ENCODE measurements around the gene MEIS2. TPM values are rescaled to one million over a fixed set of nuclear protein-coding genes. Genes with fewer than 3 reads are reported as not detected.

Gene MEIS2
- total and polyA plus RNA-seq, 2 donors (not counting 3 experiments of a cell fraction or from before 2014, with no cell fraction given) = 22.5 to 26.2 TPM

GRCh38 chr15:36966708-36967107 lies 133.6 kb downstream of the MEIS2 start:
- intact Hi-C loops (cut with micrococcal nuclease) = no loop called here
- BruUV-seq (replicated peaks) = no TSS peak
- no peaks in the 10 kb centered on the region for H3K36me3 ChIP-seq (ENCODE audit: control insufficient read depth in 2 of 2, extremely low read depth in 1 of 2, insufficient read depth in 2 of 2, low read length in 2 of 2)
- TF ChIP-seq CTCF (IDR thresholded peaks at IDR 0.05; ENCODE audit: extremely low read depth in 1 of 2, insufficient read depth in 1 of 2, low read depth in 1 of 2, low read length in 2 of 2) (no peak), JUN (IDR thresholded peaks at IDR 0.05; ENCODE audit: borderline replicate concordance, insufficient read depth, insufficient read length, low read depth) (no peak), FOS (IDR thresholded peaks at IDR 0.05; ENCODE audit: borderline replicate concordance, insufficient read depth, low read length) (no peak), POLR2A (IDR thresholded peaks at IDR 0.05; ENCODE audit: low read depth, low read length) (no peak), EZH2 (IDR thresholded peaks at IDR 0.05; ENCODE audit: borderline replicate concordance, low read depth, low read length, severe bottlenecking) (no peak), MYC (IDR thresholded peaks at IDR 0.05; ENCODE audit: low read depth, low read length) (no peak), POLR2AphosphoS5 (IDR thresholded peaks at IDR 0.05; ENCODE audit: insufficient read depth, low read depth, low read length) (no peak), GATA2 (IDR thresholded peaks at IDR 0.05; ENCODE audit: insufficient read depth, insufficient read length, low read depth, low read length) (no peak), MAX (IDR thresholded peaks at IDR 0.05; ENCODE audit: insufficient read depth, insufficient read length) (no peak)
- no peak overlapping the region for H3K4me2 ChIP-seq (ENCODE audit: insufficient read depth, low read length)
- no peak overlapping the region for H3K9ac ChIP-seq (replicated peaks; ENCODE audit: extremely low read depth, insufficient read depth, low read length)
- FAIRE-seq (no peak), DNase-seq (ENCODE audit: low read depth, low spot score) (no peak)
- ChIA-PET POLR2A (no interaction called here), CTCF (no interaction called here)
- dilution Hi-C loops (cut with MboI; ENCODE audit: extremely low pct_ligation_motif_present, low sequenced_read_pairs) = no loop called here
- no peaks in the 10 kb centered on the region for H3K9me3 ChIP-seq (replicated peaks; ENCODE audit: control insufficient read depth, insufficient read depth, low read length)
- H3K4me3 ChIP-seq (replicated peaks in 1 of 3; ENCODE audit: insufficient read depth in 1 of 3, low read depth in 1 of 3, low read length in 3 of 3) = no peak overlapping the region
- H3K27ac ChIP-seq (ENCODE audit: insufficient read depth, low read depth, low read length) = no peak overlapping the region
- no peak overlapping the region for H2AFZ ChIP-seq (ENCODE audit: low read depth, low read length)
- H4K20me1 ChIP-seq (replicated peaks; ENCODE audit: control insufficient read depth, extremely low read depth, insufficient read depth, low read length) = no peaks in the 10 kb centered on the region
- no peaks in the 10 kb centered on the region for H3K4me1 ChIP-seq (ENCODE audit: control insufficient read depth, extremely low read depth, insufficient read depth, low read length)
- H3K9me1 ChIP-seq (replicated peaks; ENCODE audit: control insufficient read depth, extremely low read depth, insufficient read depth, low read length) = peaks cover 2% of the 10 kb centered on the region
- H3K27me3 ChIP-seq (ENCODE audit: control insufficient read depth in 2 of 2, insufficient read depth in 2 of 2, low read length in 2 of 2) = no peaks in the 10 kb centered on the region
- no peaks in the 10 kb centered on the region for H3K79me2 ChIP-seq (ENCODE audit: control insufficient read depth, insufficient read depth, low read length)
